ENCODE results near the gene CLEC1B.
"Not testable (repeated sequence)": the region's sequence is repeated elsewhere in the genome, so short reads cannot be mapped to it uniquely, and the experiment has no call there.

Gene CLEC1B

GRCh38 chr12:9973949-9974348 lies 25.0 kb downstream of the CLEC1B start:
- FAIRE-seq = no peak

GRCh38 chr12:9971181-9971580 lies 27.7 kb downstream of the CLEC1B start, which contains the start of gene CLEC12A:
TSS of gene CLEC12A (plus strand) at chr12:9971409. CDS start at chr12:9971597, 188 bp downstream.
- no peak for FAIRE-seq

- FAIRE-seq = no peak
Measured at GRCh38 chr12:9969673-9970072, 29.2 kb downstream of the CLEC1B start.

GRCh38 chr12:9961901-9962300 lies 37.0 kb downstream of the CLEC1B start:
- FAIRE-seq = no peak

GRCh38 chr12:9961106-9961505 lies 37.8 kb downstream of the CLEC1B start:
- FAIRE-seq = no peak

- FAIRE-seq = no peak
Measured at GRCh38 chr12:9960590-9960989, 38.3 kb downstream of the CLEC1B start.

GRCh38 chr12:9957834-9958233 lies 41.1 kb downstream of the CLEC1B start:
- no peak for FAIRE-seq

GRCh38 chr12:9952954-9953729 lies 45.8 kb downstream of the CLEC1B start:
- FAIRE-seq = not testable (repeated sequence)

- FAIRE-seq = no peak
Measured at GRCh38 chr12:9951026-9951675, 47.8 kb downstream of the CLEC1B start.

GRCh38 chr12:9948606-9949296 lies 50.2 kb downstream of the CLEC1B start:
- FAIRE-seq = no peak

- FAIRE-seq = no peak
Measured at GRCh38 chr12:9947674-9948073, 51.2 kb downstream of the CLEC1B start.

GRCh38 chr12:9944391-9944790 lies 54.5 kb downstream of the CLEC1B start:
- FAIRE-seq = no peak

GRCh38 chr12:9943240-9943639 lies 55.7 kb downstream of the CLEC1B start:
- no peak for FAIRE-seq

Measured in endometrium (tissue), 2 donors.